Activated CD8-positive, alpha-beta T cell treated with anti-CD3 and anti-CD28 coated beads for 36 hours (primary cell): Measurements from ENCODE around the gene MED22. TPM values are rescaled to one million over a fixed set of nuclear protein-coding genes. Genes with fewer than 3 reads are reported as not detected.

Experiments
- ATAC-seq: fragments of 200-7000 bp; cut with Tn5 transposase; one replicate; pipeline ENCODE4 v1.10.0; 2021; ENCODE audit warnings: mild to moderate bottlenecking, moderate library complexity
- CTCF ChIA-PET: fragments of 350-600 bp; sonication (Branson Sonifier 250); formaldehyde crosslinking; loops from one replicate; lab custom pipeline; 2021; ENCODE audit warnings: antibody characterized with exemption; lab: Charles Lee
- POLR2A ChIA-PET: fragments of 350-600 bp; sonication (Branson Sonifier 250); formaldehyde crosslinking; loops from one replicate; lab custom pipeline; 2021; ENCODE audit warnings: antibody characterized with exemption; lab: Charles Lee
- DNase-seq: peaks from one replicate; pipeline ENCODE4 v3.0.0-alpha.2; 2020
- H3K27ac Mint-ChIP-seq: one replicate; pipeline ENCODE4 v1.8.0; 2021; ENCODE audit warnings: mild to moderate bottlenecking, mixed read lengths
- H3K27me3 Mint-ChIP-seq: one replicate; pipeline ENCODE4 v1.8.0; 2021; ENCODE audit warnings: mixed read lengths
- H3K36me3 Mint-ChIP-seq: one replicate; pipeline ENCODE4 v1.8.0; 2021; ENCODE audit warnings: low read depth, mixed read lengths
- H3K4me1 Mint-ChIP-seq: one replicate; pipeline ENCODE4 v1.8.0; 2021; ENCODE audit warnings: low read depth, mixed read lengths
- H3K4me3 Mint-ChIP-seq: one replicate; pipeline ENCODE4 v1.8.0; 2021; ENCODE audit warnings: mild to moderate bottlenecking, moderate library complexity, mixed read lengths
- H3K9me3 Mint-ChIP-seq: one replicate; pipeline ENCODE4 v1.8.0; 2021; ENCODE audit warnings: mixed read lengths
- intact Hi-C: fragments of 100-400 bp; cut with micrococcal nuclease; formaldehyde crosslinking; loops from one replicate; pipeline ENCODE4 v1.10.0; 2022
- total RNA-seq, 2 experiments: library from RNA; stranded (reverse); gene quantifications; one replicate each; pipeline ENCODE4 v1.2.3, GENCODE V29; 2021
- TF ChIP-seq, protein P1 (sequence below): fragments of 200-600 bp; IDR thresholded peaks from one replicate; pipeline ENCODE4 v1.8.0; 2022; ENCODE audit warnings: antibody characterized with exemption, mild to moderate bottlenecking

The MED22 gene
- total RNA-seq, 2 experiments from 2014 or later, result 23.4 to 29.0 TPM

DNA sequence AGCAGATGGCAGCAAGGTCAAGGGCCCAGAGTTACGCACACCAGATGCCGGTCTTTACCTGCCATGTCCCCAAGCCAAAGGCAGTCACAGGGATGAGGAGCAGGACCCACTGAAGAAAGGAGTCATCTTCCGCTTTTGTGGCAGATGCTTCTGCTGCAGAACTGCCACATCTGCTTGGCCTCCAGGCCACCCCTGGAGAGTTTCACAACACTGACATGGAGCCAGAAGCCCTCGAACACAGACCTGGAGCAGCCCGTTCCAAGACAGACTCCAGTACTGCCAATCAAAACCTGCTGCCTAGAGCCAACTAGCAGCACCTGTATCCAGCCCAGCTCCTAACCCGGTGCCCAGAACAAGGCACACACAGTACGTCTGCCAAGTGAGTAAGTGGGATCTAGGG, 6.8 kb upstream of the MED22 start:
- Mint-ChIP-seq H3K27ac (peak overlapping the region; percentile 87), H3K9me3 (no peaks in the 10 kb centered on the region), H3K4me3 (peak overlapping the region; percentile 90), H3K36me3 (peaks cover 42% of the 10 kb centered on the region), H3K4me1 (peaks cover 60% of the 10 kb centered on the region), H3K27me3 (no peaks in the 10 kb centered on the region)
- intact Hi-C loops, result no loop called here
- ChIA-PET CTCF (interaction anchor here (1.9 to 4.8 kb wide), 2 partner anchors 17 to 19 kb away, joined by 4 to 38 read pairs; no protein-coding TSS in a partner anchor), POLR2A (interaction anchor here (0.6 to 28.8 kb wide), 3 partner anchors 6 to 371 kb away, joined by 3 to 872 read pairs (median 872); partner anchors contain the start of genes MED22, RPL7A, SURF1 and SURF2)
- no peak for DNase-seq
- TF ChIP-seq, protein P1, sequence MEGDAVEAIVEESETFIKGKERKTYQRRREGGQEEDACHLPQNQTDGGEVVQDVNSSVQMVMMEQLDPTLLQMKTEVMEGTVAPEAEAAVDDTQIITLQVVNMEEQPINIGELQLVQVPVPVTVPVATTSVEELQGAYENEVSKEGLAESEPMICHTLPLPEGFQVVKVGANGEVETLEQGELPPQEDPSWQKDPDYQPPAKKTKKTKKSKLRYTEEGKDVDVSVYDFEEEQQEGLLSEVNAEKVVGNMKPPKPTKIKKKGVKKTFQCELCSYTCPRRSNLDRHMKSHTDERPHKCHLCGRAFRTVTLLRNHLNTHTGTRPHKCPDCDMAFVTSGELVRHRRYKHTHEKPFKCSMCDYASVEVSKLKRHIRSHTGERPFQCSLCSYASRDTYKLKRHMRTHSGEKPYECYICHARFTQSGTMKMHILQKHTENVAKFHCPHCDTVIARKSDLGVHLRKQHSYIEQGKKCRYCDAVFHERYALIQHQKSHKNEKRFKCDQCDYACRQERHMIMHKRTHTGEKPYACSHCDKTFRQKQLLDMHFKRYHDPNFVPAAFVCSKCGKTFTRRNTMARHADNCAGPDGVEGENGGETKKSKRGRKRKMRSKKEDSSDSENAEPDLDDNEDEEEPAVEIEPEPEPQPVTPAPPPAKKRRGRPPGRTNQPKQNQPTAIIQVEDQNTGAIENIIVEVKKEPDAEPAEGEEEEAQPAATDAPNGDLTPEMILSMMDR, result no peak
- ATAC-seq, result no peak

DNA sequence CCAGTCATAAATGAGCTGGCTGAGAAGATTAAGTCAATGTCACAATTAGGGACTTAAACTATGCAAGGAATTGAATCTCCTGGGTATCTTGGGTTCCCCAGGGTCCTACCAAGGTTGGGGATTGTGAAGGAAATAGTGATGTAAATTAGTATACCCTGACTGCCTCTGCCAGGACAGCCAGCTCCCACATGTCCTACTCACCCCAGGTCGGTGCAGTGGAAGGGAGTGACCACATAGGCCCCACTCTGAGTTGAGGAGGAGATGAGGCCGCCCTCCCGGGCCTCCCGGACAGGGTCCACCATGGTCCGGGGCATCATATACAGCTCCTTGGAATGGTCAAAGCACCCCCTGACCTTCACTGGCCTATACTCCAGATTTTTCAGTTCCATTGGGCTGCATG, 5.6 kb upstream of the MED22 start:
- TF ChIP-seq, protein P1, result no peak
- intact Hi-C loops, result loop anchor here (2.0 kb wide), 1 partner anchor 17 kb away; no protein-coding TSS in a partner anchor
- DNase-seq (no peak), ATAC-seq (no peak)
- POLR2A ChIA-PET, result interaction anchor here (0.6 to 28.8 kb wide), 5 partner anchors 5 to 129 kb away, joined by 3 to 872 read pairs (median 4); partner anchors contain the start of genes MED22, RPL7A, SURF1 and SURF2
- Mint-ChIP-seq H3K4me3 (no peak overlapping the region), H3K27ac (peak overlapping the region; percentile 87), H3K36me3 (peaks cover 46% of the 10 kb centered on the region), H3K9me3 (no peaks in the 10 kb centered on the region), H3K27me3 (no peaks in the 10 kb centered on the region), H3K4me1 (peaks cover 61% of the 10 kb centered on the region)
- CTCF ChIA-PET, result interaction anchor here (1.4 kb wide), 1 partner anchor 18 kb away, joined by 6 read pairs; no protein-coding TSS in a partner anchor

DNA sequence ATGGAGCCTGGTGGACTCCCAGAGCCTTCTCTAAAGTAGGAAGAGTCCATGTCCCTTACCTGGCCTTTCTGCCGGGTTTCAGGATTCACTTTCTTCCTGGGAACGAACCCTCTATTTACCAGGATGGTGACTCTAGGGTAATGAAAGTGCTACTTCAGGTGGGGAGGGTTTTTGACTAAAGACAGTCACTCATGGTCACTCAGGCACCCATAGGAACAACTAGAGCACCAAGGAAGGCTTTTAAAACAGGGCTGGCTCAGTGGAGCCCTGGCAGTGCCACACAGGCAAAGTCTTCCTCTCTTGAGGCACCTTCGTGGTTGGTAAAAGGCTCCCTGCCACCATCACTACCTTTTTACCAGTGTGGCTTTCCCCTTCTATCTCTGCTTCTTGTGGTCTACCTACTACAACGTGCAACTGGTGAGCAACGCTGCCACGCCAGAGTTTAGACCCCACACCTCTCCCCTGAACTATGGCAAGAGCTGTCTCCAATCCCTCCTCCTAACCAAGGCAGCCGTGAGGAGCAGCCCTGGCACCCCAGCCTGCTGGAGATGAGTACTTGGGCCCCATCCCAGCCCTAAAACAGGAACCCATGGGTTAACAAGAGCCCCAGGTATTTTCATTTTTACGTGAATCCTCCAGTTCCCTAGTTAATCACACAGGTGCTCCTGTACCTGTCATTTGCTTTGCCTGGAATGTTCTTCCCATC, 4.9 kb upstream of the MED22 start:
- ChIA-PET POLR2A (interaction anchor here (0.6 to 28.8 kb wide), 5 partner anchors 4 to 130 kb away, joined by 3 to 872 read pairs (median 4); partner anchors contain the start of genes MED22, RPL7A, SURF1 and SURF2), CTCF (interaction anchor here (1.4 to 2.5 kb wide), 4 partner anchors 11 to 21 kb away, joined by 4 to 15 read pairs (median 6); no protein-coding TSS in a partner anchor)
- peaks cover 50% of the 10 kb centered on the region for H3K36me3 Mint-ChIP-seq

DNA sequence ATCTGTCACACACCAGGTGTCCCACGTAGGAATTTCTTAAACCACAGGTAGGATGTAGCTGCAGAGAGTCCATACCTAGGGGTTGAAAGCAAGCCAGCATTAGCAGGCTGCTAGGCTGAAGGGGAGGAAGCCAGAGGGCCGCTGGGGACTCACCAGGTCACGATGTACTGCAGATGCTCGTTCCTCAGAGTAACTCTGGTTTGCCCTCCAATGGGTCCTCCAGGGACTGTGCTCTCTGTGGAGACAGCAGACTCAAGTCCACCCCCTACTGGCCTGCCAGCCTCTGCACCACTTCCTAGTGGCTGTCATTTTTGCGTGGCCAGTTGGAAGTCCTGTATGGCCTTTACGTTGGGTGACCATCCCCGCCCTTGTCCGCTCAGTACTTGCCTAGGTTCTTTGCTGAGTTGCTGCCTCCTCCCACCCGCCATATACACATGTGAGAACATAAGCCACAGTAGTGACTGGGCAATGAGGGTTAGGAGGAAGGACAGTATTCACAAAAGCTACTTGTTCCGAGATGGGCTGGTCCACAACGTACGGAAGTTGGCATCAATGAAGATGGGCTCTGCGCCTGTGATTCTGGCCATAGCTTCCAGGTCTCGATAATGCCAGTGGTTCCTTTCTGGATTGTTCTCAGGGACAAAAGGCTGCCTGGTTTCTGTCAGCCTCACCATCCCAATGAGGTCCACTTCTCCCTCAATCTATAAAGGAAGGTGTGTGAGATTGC, 4.1 kb upstream of the MED22 start:
- CTCF ChIA-PET, result interaction anchor here (0.9 to 2.5 kb wide), 6 partner anchors 11 to 52 kb away, joined by 3 to 15 read pairs (median 6); no protein-coding TSS in a partner anchor
- no peaks in the 10 kb centered on the region for H3K27me3 Mint-ChIP-seq
- no peaks in the 10 kb centered on the region for H3K9me3 Mint-ChIP-seq
- intact Hi-C loops, result loop anchor here (2.0 kb wide), 1 partner anchor 19 kb away; no protein-coding TSS in a partner anchor
- H3K36me3 Mint-ChIP-seq, result peaks cover 49% of the 10 kb centered on the region
- H3K4me1 Mint-ChIP-seq, result peaks cover 47% of the 10 kb centered on the region
- peak; percentile 71 for DNase-seq
- TF ChIP-seq, protein P1, result peak; percentile 61
- peak; percentile 35 for ATAC-seq
- POLR2A ChIA-PET, result interaction anchor here (0.7 to 28.8 kb wide), 6 partner anchors 3 to 73 kb away, joined by 3 to 872 read pairs (median 8); partner anchors contain the start of genes MED22, RPL7A, STKLD1 and SURF1
- peak overlapping the region; percentile 66 for H3K27ac Mint-ChIP-seq
- H3K4me3 Mint-ChIP-seq, result no peak overlapping the region

More for the DNA sequence above, 4.9 kb upstream of the MED22 start:
- H3K27me3 Mint-ChIP-seq, result no peaks in the 10 kb centered on the region
- no peak overlapping the region for H3K4me3 Mint-ChIP-seq
- DNase-seq (no peak), ATAC-seq (no peak)
- peaks cover 54% of the 10 kb centered on the region for H3K4me1 Mint-ChIP-seq
- H3K9me3 Mint-ChIP-seq, result no peaks in the 10 kb centered on the region
- TF ChIP-seq, protein P1, result no peak
- peak overlapping the region; percentile 66 for H3K27ac Mint-ChIP-seq
- intact Hi-C loops, result loop anchor here (2.0 kb wide), 1 partner anchor 18 kb away; no protein-coding TSS in a partner anchor
